ENCODE results near the gene SLC25A20.

The SLC25A20 gene

GRCh38 chr3:48857641-48858040 is 41.0 kb downstream of the SLC25A20 start:
- no peak for TF ChIP-seq Cebpa-rat (IDR thresholded peaks at IDR 0.05)
- Histone ChIP-seq H3K36me3 (peaks cover 10 to 46% (median 25%) of the 10 kb centered on the region in 11 experiments; a peak in 19 of 22 replicates), H3K4me1 (peaks cover 27 to 39% (median 30%) of the 10 kb centered on the region in 10 experiments), H3K9ac (no peak overlapping the region), H3K4me3 (no peak overlapping the region), H3K27ac (no peak overlapping the region), H3K27me3 (no peaks in the 10 kb centered on the region), H3K9me3 (replicated peaks in 1 of 11) (no peaks in the 10 kb centered on the region), H4K20me1 (no peaks in the 10 kb centered on the region; a peak in 1 of 22 replicates), H3K4me2 (no peak overlapping the region)

- Histone ChIP-seq H3K27me3 (no peaks in the 10 kb centered on the region), H3K9ac (peak overlapping the region in 3 of 11 experiments; percentile 9 to 44 (median 24); a peak in 3 of 22 replicates), H3K36me3 (peaks cover 10 to 35% (median 17%) of the 10 kb centered on the region in 11 experiments; a peak in 18 of 22 replicates), H4K20me1 (no peaks in the 10 kb centered on the region; a peak in 1 of 22 replicates), H3K4me3 (no peak overlapping the region), H3K27ac (peak overlapping the region in 3 of 11 experiments; percentile 1 to 34 (median 17); a peak in 3 of 22 replicates), H3K9me3 (replicated peaks in 1 of 11) (no peaks in the 10 kb centered on the region), H3K4me1 (peaks cover 27 to 48% (median 36%) of the 10 kb centered on the region in 10 experiments), H3K4me2 (peak overlapping the region in 9 of 11 experiments; percentile 9 to 53 (median 33); a peak in 16 of 22 replicates)
- TF ChIP-seq Cebpa-rat (IDR thresholded peaks at IDR 0.05) = no peak
Measured at GRCh38 chr3:48856469-48856868, 42.2 kb downstream of the SLC25A20 start.

- H3K4me2 ChIP-seq = peak overlapping the region in 10 of 11 experiments; percentile 8 to 53 (median 33); a peak in 18 of 22 replicates
- no peaks in the 10 kb centered on the region for H3K27me3 ChIP-seq
- H3K27ac ChIP-seq = peak overlapping the region in 3 of 11 experiments; percentile 1 to 34 (median 25); a peak in 3 of 22 replicates
- H3K9ac ChIP-seq = peak overlapping the region in 2 of 11 experiments; percentile 9 to 44; a peak in 2 of 22 replicates
- TF ChIP-seq Cebpa-rat (IDR thresholded peaks at IDR 0.05) = no peak
- H3K4me3 ChIP-seq = no peak overlapping the region
- H4K20me1 ChIP-seq = no peaks in the 10 kb centered on the region; a peak in 1 of 22 replicates
- peaks cover 27 to 49% (median 40%) of the 10 kb centered on the region in 10 experiments for H3K4me1 ChIP-seq
- H3K36me3 ChIP-seq = peaks cover 10 to 31% (median 16%) of the 10 kb centered on the region in 11 experiments; a peak in 15 of 22 replicates
- no peaks in the 10 kb centered on the region for H3K9me3 ChIP-seq (replicated peaks in 1 of 11)
Measured at GRCh38 chr3:48855681-48856447, 42.8 kb downstream of the SLC25A20 start.

- H4K20me1 ChIP-seq = no peaks in the 10 kb centered on the region
- H3K4me2 ChIP-seq = peak overlapping the region in 2 of 11 experiments; percentile 10 to 24; a peak in 1 of 22 replicates
- H3K4me1 ChIP-seq = peaks cover 15 to 47% (median 41%) of the 10 kb centered on the region in 10 experiments
- peaks cover 0 to 17% (median 14%) of the 10 kb centered on the region in 11 experiments; a peak in 13 of 22 replicates for H3K27me3 ChIP-seq
- TF ChIP-seq Cebpa-rat (IDR thresholded peaks at IDR 0.05) = no peak
- H3K4me3 ChIP-seq = no peak overlapping the region
- H3K9ac ChIP-seq = no peak overlapping the region
- peaks cover 0 to 11% (median 0%) of the 10 kb centered on the region in 11 experiments; a peak in 3 of 22 replicates for H3K36me3 ChIP-seq
- no peaks in the 10 kb centered on the region for H3K9me3 ChIP-seq (replicated peaks in 1 of 11)
- H3K27ac ChIP-seq = no peak overlapping the region
Measured at GRCh38 chr3:48852151-48852550, 46.5 kb downstream of the SLC25A20 start.

GRCh38 chr3:48851407-48851806 is 47.3 kb downstream of the SLC25A20 start:
- Histone ChIP-seq H3K27me3 (peaks cover 0 to 24% (median 21%) of the 10 kb centered on the region in 11 experiments; a peak in 15 of 22 replicates), H3K4me2 (peak overlapping the region in 3 of 11 experiments; percentile 10 to 24 (median 11); a peak in 2 of 22 replicates), H3K9ac (no peak overlapping the region), H3K9me3 (replicated peaks in 1 of 11) (no peaks in the 10 kb centered on the region), H3K4me1 (peaks cover 19 to 51% (median 45%) of the 10 kb centered on the region in 10 experiments), H3K36me3 (0 out of 22 replicates have a peak, but pooled peaks cover 0 to 4% (median 0%) of the 10 kb centered on the region in 11 experiments), H3K27ac (no peak overlapping the region), H3K4me3 (no peak overlapping the region), H4K20me1 (peaks cover 0 to 7% (median 0%) of the 10 kb centered on the region in 11 experiments; a peak in 7 of 22 replicates)
- no peak for TF ChIP-seq Cebpa-rat (IDR thresholded peaks at IDR 0.05)

- H4K20me1 ChIP-seq = peaks cover 0 to 13% (median 4%) of the 10 kb centered on the region in 11 experiments; a peak in 8 of 22 replicates
- H3K36me3 ChIP-seq = peaks cover 0 to 8% (median 0%) of the 10 kb centered on the region in 11 experiments; a peak in 1 of 22 replicates
- 0 out of 22 replicates have a peak overlapping the region, but pooled peaks of 1 of the 11 experiments have one; percentile 95 for H3K4me2 ChIP-seq
- no peak overlapping the region for H3K27ac ChIP-seq
- H3K4me1 ChIP-seq = peaks cover 20 to 42% (median 34%) of the 10 kb centered on the region in 10 experiments
- no peak for TF ChIP-seq Cebpa-rat (IDR thresholded peaks at IDR 0.05)
- peaks cover 0 to 27% (median 21%) of the 10 kb centered on the region in 11 experiments; a peak in 15 of 22 replicates for H3K27me3 ChIP-seq
- no peak overlapping the region for H3K4me3 ChIP-seq
- H3K9ac ChIP-seq = no peak overlapping the region
- H3K9me3 ChIP-seq (replicated peaks in 1 of 11) = no peaks in the 10 kb centered on the region
Measured at GRCh38 chr3:48848816-48849515, 49.7 kb downstream of the SLC25A20 start.

- peaks cover 17 to 35% (median 28%) of the 10 kb centered on the region in 10 experiments; a peak in 19 of 20 replicates for H3K4me1 ChIP-seq
- TF ChIP-seq Cebpa-rat (IDR thresholded peaks at IDR 0.05) = no peak
- H3K4me3 ChIP-seq = peak within 1 kb of the TSS; percentile 68 to 88 (median 81)
- peak within 1 kb of the TSS; percentile 57 to 82 (median 75) for H3K27ac ChIP-seq
- H4K20me1 ChIP-seq = peaks cover 0 to 13% (median 4%) of the 10 kb centered on the region in 11 experiments; a peak in 8 of 22 replicates
- peaks cover 0 to 27% (median 21%) of the 10 kb centered on the region in 11 experiments; a peak in 15 of 22 replicates for H3K27me3 ChIP-seq
- H3K36me3 ChIP-seq = peaks cover 0 to 8% (median 0%) of the 10 kb centered on the region in 11 experiments; a peak in 1 of 22 replicates
- peak within 1 kb of the TSS; percentile 76 to 90 (median 84) for H3K9ac ChIP-seq
- no peaks in the 10 kb centered on the region for H3K9me3 ChIP-seq (replicated peaks in 1 of 11)
- H3K4me2 ChIP-seq = peak within 1 kb of the TSS; percentile 76 to 95 (median 91)
Measured at GRCh38 chr3:48847504-48848423, 50.9 kb downstream of the SLC25A20 start, which contains the start of gene PRKAR2A. Gene PRKAR2A, minus strand, starts transcription at chr3:48847874. Its CDS starts 278 bp downstream, at chr3:48847596.

All from BLaER1 treated with 17β-estradiol and CSF1 and Interleukin-3, amounts not matched to agents 10 nM and 100 nM (cell line).